Kidney (tissue), 14 donors: Measurements from ENCODE around the gene GPR171. TPM values are rescaled to one million over a fixed set of nuclear protein-coding genes. Genes with fewer than 3 reads are reported as not detected.
A peak's percentile ranks its signal among the peaks of the same experiment; 100 is the strongest.

Source experiments
- DNase-seq, 5 donors: peaks; one replicate each; pipeline ENCODE4 v3.0.0-alpha.2; 2013 to 2020
- FAIRE-seq: peaks from 2 replicates; lab custom pipeline; 2012; peaks lifted over from hg19 to GRCh38; lab: Jason Lieb, UNC
- H3K27ac ChIP-seq, 2 donors: one replicate each; pipeline ENCODE4 v1.7.0; 2013; ENCODE audit warnings: low read depth in 2 of 2, low read length in 2 of 2, inconsistent platforms in 1 of 2
- H3K27me3 ChIP-seq: one replicate; pipeline ENCODE4 v1.7.1; 2013; ENCODE audit warnings: low read length, inconsistent platforms; ENCODE audit not compliant: control insufficient read depth, insufficient read depth
- H3K36me3 ChIP-seq, 3 donors: one replicate each; pipeline versions ENCODE4 v1.7.0 to v1.7.1; 2013; ENCODE audit warnings: low read length in 3 of 3, control low read depth in 1 of 3, inconsistent platforms in 1 of 3; ENCODE audit not compliant: insufficient read depth in 3 of 3, control insufficient read depth in 2 of 3
- H3K4me1 ChIP-seq, 3 donors: one replicate each; pipeline versions ENCODE4 v1.7.0 to v1.7.1; 2013; ENCODE audit warnings: low read length in 3 of 3, inconsistent platforms in 1 of 3, low read depth in 1 of 3; ENCODE audit not compliant: control insufficient read depth in 2 of 3, insufficient read depth in 2 of 3
- H3K4me3 ChIP-seq, 3 donors: one replicate each; pipeline versions ENCODE4 v1.7.0 to v1.8.1; 2013; ENCODE audit warnings: low read length in 3 of 3, control low read depth in 1 of 3, inconsistent platforms in 1 of 3
- H3K9ac ChIP-seq, 3 donors: one replicate each; pipeline versions ENCODE4 v1.7.0 to v1.7.1; 2013; ENCODE audit warnings: low read length in 3 of 3, control low read depth in 1 of 3, inconsistent platforms in 1 of 3
- H3K9me3 ChIP-seq, 3 donors: one replicate each; pipeline versions ENCODE4 v1.7.0 to v1.7.1; 2013; ENCODE audit warnings: low read length in 3 of 3, control low read depth in 1 of 3, inconsistent platforms in 1 of 3; ENCODE audit not compliant: control insufficient read depth in 2 of 3, insufficient read depth in 1 of 3
- CTCF ChIP-seq: IDR thresholded peaks from 3 replicates; pipeline ENCODE4 v1.5.1; 2012; ENCODE audit warnings: mild to moderate bottlenecking, moderate library complexity, borderline replicate concordance; ENCODE audit not compliant: insufficient read depth; ENCODE audit errors: extremely low read depth
- intact Hi-C: fragments of 100-400 bp; cut with DNase I; formaldehyde crosslinking; loops from one replicate; pipeline ENCODE4 v1.11.1; 2022
- polyA plus RNA-seq: library from polyadenylated mRNA; stranded (reverse); fragments of 350-450 nt; fragmentation: Illumina TruSeq; extraction: RNeasy Lipid Tissue Mini Kit (QIAGEN cat#74804); gene quantifications from one replicate; pipeline ENCODE4 v1.2.3, GENCODE V29; 2014; ENCODE audit warnings: low read depth, low replicate concordance; ENCODE audit not compliant: insufficient read depth
- total RNA-seq: library from RNA; stranded (reverse); fragmentation: NEBNext Ultra II Directional; extraction: Animal tissue kit (Norgen Biotek cat#: 25700); gene quantifications from one replicate; pipeline ENCODE4 v1.2.1, GENCODE V29; 2021
- donor health status: control.
- donor health status: control.
- donor health status: control.
- donor health status: control.
- donor health status: control.
- donor health status: DM: yes; HTN: yes; CAD: no.
- donor health status: Normal renal cell carcinoma (clear cell type).

The GPR171 gene
- total and polyA plus RNA-seq, 2 donors from 2014 or later, result 0.47 to 4.9 TPM

GRCh38 chr3:151230646-151231045, 27.6 kb upstream of the GPR171 start:
- FAIRE-seq, result no peak

DNA sequence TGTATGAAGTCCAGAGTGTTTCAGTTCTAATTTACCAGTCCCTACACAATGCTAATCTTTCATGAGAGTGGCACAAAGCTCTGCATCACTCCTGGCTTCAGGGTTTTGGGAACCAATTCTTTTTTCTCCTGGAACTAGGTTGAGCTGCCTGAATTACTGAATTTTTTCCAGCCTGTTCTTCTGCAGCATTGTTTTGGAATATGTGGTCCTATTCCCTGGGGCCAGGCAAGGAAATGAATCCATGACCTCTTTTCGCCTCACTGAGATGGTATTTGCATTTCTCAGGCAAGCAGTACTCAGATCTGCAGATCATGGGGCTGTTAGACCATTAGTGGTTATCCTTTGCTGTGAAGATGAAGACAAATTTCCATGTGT, 25.6 kb upstream of the GPR171 start:
- DNase-seq (peak in 2 of 5 donors; percentile 10 to 19), FAIRE-seq (no peak)
- no peak overlapping the region for H3K27ac ChIP-seq
- intact Hi-C loops, result no loop called here
- TF ChIP-seq CTCF, result no peak
- H3K27me3 ChIP-seq, result no peaks in the 10 kb centered on the region
- no peaks in the 10 kb centered on the region for H3K9me3 ChIP-seq
- H3K36me3 ChIP-seq, result no peaks in the 10 kb centered on the region
- H3K9ac ChIP-seq, result no peak overlapping the region
- H3K4me3 ChIP-seq, result no peak overlapping the region
- H3K4me1 ChIP-seq, result peaks cover 0 to 8% (median 2%) of the 10 kb centered on the region in 3 donors

More at GRCh38 chr3:151230646-151231045, 27.6 kb upstream of the GPR171 start:
- H3K9me3 ChIP-seq, result no peaks in the 10 kb centered on the region
- intact Hi-C loops, result no loop called here
- no peak overlapping the region for H3K9ac ChIP-seq
- H3K27ac ChIP-seq, result no peak overlapping the region
- H3K4me3 ChIP-seq, result no peak overlapping the region
- DNase-seq, result no peak
- no peaks in the 10 kb centered on the region for H3K27me3 ChIP-seq
- TF ChIP-seq CTCF, result no peak
- peaks cover 0 to 8% (median 2%) of the 10 kb centered on the region in 3 donors for H3K4me1 ChIP-seq
- H3K36me3 ChIP-seq, result no peaks in the 10 kb centered on the region

GRCh38 chr3:151227807-151228665, 25.0 kb upstream of the GPR171 start:
- TF ChIP-seq CTCF, result peak; percentile 94
- peak; percentile 53 for FAIRE-seq
- H3K9ac ChIP-seq, result no peak overlapping the region

More at GRCh38 chr3:151227807-151228665, 25.0 kb upstream of the GPR171 start:
- Histone ChIP-seq H3K27me3 (no peaks in the 10 kb centered on the region), H3K4me1 (peaks cover 0 to 8% (median 2%) of the 10 kb centered on the region in 3 donors), H3K4me3 (no peak overlapping the region), H3K36me3 (no peaks in the 10 kb centered on the region), H3K27ac (no peak overlapping the region), H3K9me3 (no peaks in the 10 kb centered on the region)
- peak; percentile 77 to 89 (median 83) for DNase-seq
- intact Hi-C loops, result no loop called here
